Smooth muscle cell (in vitro differentiated cells): ENCODE data around the gene SUSD6. TPM values are rescaled to one million over a fixed set of nuclear protein-coding genes. Genes with fewer than 3 reads are reported as not detected.

Experiments
- DNase-seq: peaks from one replicate; lab custom pipeline; 2025; ENCODE audit not compliant: unreplicated experiment; lab: John Stamatoyannopoulos, UW
- H2AFZ ChIP-seq: fragments of 200-600 bp; sonication (generic); 2 replicates; pipeline ENCODE4 v1.6.0; 2016; ENCODE audit warnings: antibody characterized with exemption, low read depth, mild to moderate bottlenecking
- H3F3A ChIP-seq: fragments of 200-600 bp; sonication (generic); 2 replicates; pipeline ENCODE4 v1.6.0; 2017; ENCODE audit warnings: antibody characterized with exemption, low read depth
- H3K27ac ChIP-seq: fragments of 200-600 bp; sonication (generic); 2 replicates; pipeline ENCODE4 v1.5.1; 2016; ENCODE audit warnings: low read depth, mild to moderate bottlenecking
- H3K27me3 ChIP-seq: fragments of 200-600 bp; sonication (generic); 2 replicates; pipeline ENCODE4 v1.6.1; 2016; ENCODE audit warnings: low read depth, mild to moderate bottlenecking
- H3K36me3 ChIP-seq: fragments of 200-600 bp; sonication (generic); 2 replicates; pipeline ENCODE4 v1.5.1; 2016; ENCODE audit warnings: low read depth
- H3K4me1 ChIP-seq: fragments of 200-600 bp; sonication (generic); 2 replicates; pipeline ENCODE4 v1.5.1; 2016; ENCODE audit warnings: low read depth
- H3K4me2 ChIP-seq: fragments of 200-600 bp; sonication (generic); 2 replicates; pipeline ENCODE4 v1.6.0; 2016; ENCODE audit warnings: mild to moderate bottlenecking
- H3K4me3 ChIP-seq: fragments of 200-600 bp; sonication (generic); 2 replicates; pipeline ENCODE4 v1.5.1; 2016; ENCODE audit warnings: mild to moderate bottlenecking
- H3K79me2 ChIP-seq: fragments of 200-600 bp; sonication (generic); 2 replicates; pipeline ENCODE4 v1.6.0; 2016; ENCODE audit warnings: low read depth, mild to moderate bottlenecking
- H3K9ac ChIP-seq: fragments of 200-600 bp; sonication (generic); 2 replicates; pipeline ENCODE4 v1.6.0; 2016; ENCODE audit warnings: low read depth
- H3K9me3 ChIP-seq: fragments of 200-600 bp; sonication (generic); replicated peaks from 2 replicates; pipeline ENCODE4 v1.5.1; 2016; ENCODE audit warnings: low read depth
- H4K20me1 ChIP-seq: fragments of 200-600 bp; sonication (generic); 2 replicates; pipeline ENCODE4 v1.6.0; 2016; ENCODE audit warnings: low read depth
- CTCF ChIP-seq: fragments of 200-600 bp; sonication (generic); IDR thresholded peaks from 2 replicates; pipeline ENCODE4 v1.5.1; 2017; ENCODE audit warnings: borderline replicate concordance, mild to moderate bottlenecking, antibody characterized with exemption; ENCODE audit not compliant: insufficient read depth, poor library complexity, severe bottlenecking
- WGBS: methylation state at CpG from one replicate; pipeline ENCODE4 v1.1.7; 2016; ENCODE audit warnings: low lambda C conversion rate; 5-methylcytosine and 5-hydroxymethylcytosine counted together
- polyA plus RNA-seq: library from polyadenylated mRNA; unstranded; fragments of >200 nt; fragmentation: Nextera tagmentation; extraction: Ambion mirVana; gene quantifications from 2 replicates; pipeline ENCODE4 v1.2.1, GENCODE V29; 2016
- total RNA-seq: library from RNA; depleted of rRNA; stranded (reverse); fragments of >200 nt; gene quantifications from 2 replicates; pipeline ENCODE4 v1.2.3, GENCODE V29; 2014

The SUSD6 gene
- total and polyA plus RNA-seq, 2 experiments from 2014 or later, result 15.8 to 25.9 TPM

DNA sequence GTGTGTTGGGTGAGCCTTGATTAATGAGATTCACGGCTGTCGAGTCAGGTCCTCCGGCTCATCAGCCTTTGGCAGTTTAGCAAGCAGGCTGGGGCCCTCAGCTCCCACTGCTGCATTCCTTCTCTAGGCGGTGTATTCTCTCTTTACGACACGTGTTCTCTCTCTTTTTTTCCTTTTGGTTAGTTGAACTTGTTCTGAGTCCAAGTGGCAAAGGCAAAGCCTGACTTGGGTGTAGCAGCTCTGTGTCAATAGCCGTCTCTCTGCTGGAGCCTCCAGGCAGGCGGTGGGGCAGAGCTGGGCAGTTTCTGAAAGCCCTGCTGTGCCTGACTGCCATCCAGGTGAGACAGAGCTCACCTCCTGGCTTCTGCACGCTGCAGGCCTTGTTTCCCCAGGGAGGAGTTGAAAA, 46.6 kb downstream of the SUSD6 start:
- Histone ChIP-seq H3K9ac (no peak overlapping the region), H3K79me2 (peaks cover 75% of the 10 kb centered on the region)

DNA sequence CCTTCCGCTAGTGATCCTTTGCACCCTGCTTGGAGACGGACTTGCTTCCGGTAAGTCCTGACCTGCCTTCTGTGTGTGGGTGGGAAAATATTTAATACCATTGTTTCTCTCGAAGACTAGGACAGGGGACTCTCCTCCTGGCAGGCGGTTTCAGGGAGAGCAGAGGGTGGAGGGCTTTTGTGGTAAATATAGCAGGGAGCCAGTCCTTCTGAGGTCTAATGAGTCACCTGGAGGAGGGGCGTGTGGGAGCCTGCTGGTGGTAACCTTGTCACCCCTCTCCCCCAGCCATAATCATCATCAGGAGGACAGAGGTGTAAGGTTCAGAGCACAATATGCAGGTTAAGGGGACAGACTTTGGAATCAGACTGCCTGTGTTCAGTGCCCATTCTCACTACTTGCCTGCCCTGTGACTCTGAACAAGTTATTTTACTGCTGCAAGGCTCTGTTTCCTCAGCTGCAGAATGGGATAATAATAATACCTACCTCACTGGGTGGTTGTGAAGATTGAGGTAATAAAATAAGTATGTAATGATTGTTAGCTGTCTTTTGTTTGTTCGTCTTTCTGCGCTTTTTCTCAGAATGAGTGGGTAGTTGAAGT, 47.4 kb downstream of the SUSD6 start:
- H3K9me3 ChIP-seq, result no peaks in the 10 kb centered on the region

More for the DNA sequence above, 46.6 kb downstream of the SUSD6 start:
- WGBS, result 59% methylated on average over 9 of the region's 9 CpGs
- Histone ChIP-seq H3K27ac (peak overlapping the region; percentile 59), H3K4me3 (peak overlapping the region; percentile 7), H3K4me2 (peak overlapping the region; percentile 22), H3K36me3 (no peaks in the 10 kb centered on the region), H4K20me1 (peaks cover 97% of the 10 kb centered on the region), H3K27me3 (no peaks in the 10 kb centered on the region), H3F3A (no peaks in the 10 kb centered on the region), H2AFZ (no peak overlapping the region), H3K9me3 (no peaks in the 10 kb centered on the region), H3K4me1 (peaks cover 22% of the 10 kb centered on the region)
- no peak for TF ChIP-seq CTCF
- no peak for DNase-seq

GRCh38 chr14:69660344-69661193, 49.2 kb downstream of the SUSD6 start:
- WGBS, result 89% methylated on average over 2 of the region's 2 CpGs
- Histone ChIP-seq H3K9me3 (no peaks in the 10 kb centered on the region), H3K27ac (no peak overlapping the region)

More for the DNA sequence above, 47.4 kb downstream of the SUSD6 start:
- peak overlapping the region; percentile 7 for H3K4me3 ChIP-seq
- H3K79me2 ChIP-seq, result peaks cover 71% of the 10 kb centered on the region
- no peak overlapping the region for H3K9ac ChIP-seq
- H3K4me2 ChIP-seq, result peak overlapping the region; percentile 38
- no peaks in the 10 kb centered on the region for H3F3A ChIP-seq
- H3K27ac ChIP-seq, result peak overlapping the region; percentile 59
- peaks cover 20% of the 10 kb centered on the region for H3K4me1 ChIP-seq
- 63% methylated on average over 8 of the region's 8 CpGs for WGBS
- no peaks in the 10 kb centered on the region for H3K27me3 ChIP-seq
- no peak for TF ChIP-seq CTCF
- H2AFZ ChIP-seq, result no peak overlapping the region
- no peak for DNase-seq
- H4K20me1 ChIP-seq, result peaks cover 97% of the 10 kb centered on the region
- no peaks in the 10 kb centered on the region for H3K36me3 ChIP-seq

More at GRCh38 chr14:69660344-69661193, 49.2 kb downstream of the SUSD6 start:
- Histone ChIP-seq H2AFZ (no peak overlapping the region), H3F3A (no peaks in the 10 kb centered on the region), H3K36me3 (no peaks in the 10 kb centered on the region), H3K4me2 (no peak overlapping the region), H3K4me3 (no peak overlapping the region), H3K27me3 (no peaks in the 10 kb centered on the region), H3K9ac (no peak overlapping the region), H3K4me1 (peaks cover 20% of the 10 kb centered on the region), H4K20me1 (peaks cover 99% of the 10 kb centered on the region), H3K79me2 (peaks cover 60% of the 10 kb centered on the region)
- no peak for TF ChIP-seq CTCF
- DNase-seq, result no peak
